CD4-positive, alpha-beta memory T cell (primary cell): Measurements from ENCODE around the gene UHRF1. TPM values are rescaled to one million over a fixed set of nuclear protein-coding genes. Genes with fewer than 3 reads are reported as not detected.
"Not testable (repeated sequence)": the region's sequence is repeated elsewhere in the genome, so short reads cannot be mapped to it uniquely, and the experiment has no call there.

Experiments used
- CTCF ChIA-PET: fragments of 350-600 bp; sonication (Branson Sonifier 250); formaldehyde crosslinking; loops from one replicate; lab custom pipeline; 2021; ENCODE audit warnings: inconsistent platforms; ENCODE audit not compliant: partially characterized antibody; lab: Charles Lee
- POLR2A ChIA-PET: fragments of 350-600 bp; sonication (Branson Sonifier 250); formaldehyde crosslinking; loops from one replicate; lab custom pipeline; 2021; ENCODE audit not compliant: partially characterized antibody; lab: Charles Lee
- DNase-seq, 5 donors: peaks; one replicate each; pipeline versions ENCODE4 v3.0.0 to v3.0.0-alpha.2; 2020 to 2022; ENCODE audit warnings: mixed read lengths in 1 of 5
- H3K27ac ChIP-seq: one replicate; pipeline ENCODE4 v1.7.0; 2013; ENCODE audit warnings: low read depth, low read length
- H3K27me3 ChIP-seq: 2 replicates; pipeline ENCODE4 v1.7.0; 2013; ENCODE audit warnings: mild to moderate bottlenecking, low read length, moderate library complexity; ENCODE audit not compliant: insufficient read depth
- H3K36me3 ChIP-seq: 2 replicates; pipeline ENCODE4 v1.7.0; 2013; ENCODE audit warnings: mild to moderate bottlenecking, low read length, moderate library complexity; ENCODE audit not compliant: insufficient read depth
- H3K4me1 ChIP-seq: 2 replicates; pipeline ENCODE4 v1.7.0; 2013; ENCODE audit warnings: mild to moderate bottlenecking, low read length, moderate library complexity; ENCODE audit not compliant: insufficient read depth
- H3K4me3 ChIP-seq, 2 donors: one replicate each; pipeline ENCODE4 v1.7.0; 2013; ENCODE audit warnings: low read length in 2 of 2, mild to moderate bottlenecking in 1 of 2
- H3K9me3 ChIP-seq, 2 donors: one replicate each; pipeline ENCODE4 v1.7.0; 2013; ENCODE audit warnings: low read length in 2 of 2, control low read depth in 1 of 2; ENCODE audit not compliant: control insufficient read depth in 1 of 2
- H3K27ac Mint-ChIP-seq, 7 donors: one replicate each; pipeline ENCODE4 v1.8.0; 2020 to 2021; ENCODE audit warnings: mixed read lengths in 7 of 7, mild to moderate bottlenecking in 6 of 7, inconsistent platforms in 3 of 7, moderate library complexity in 3 of 7
- H3K27me3 Mint-ChIP-seq, 2 donors: one replicate each; pipeline ENCODE4 v1.8.0; 2020 to 2021; ENCODE audit warnings: mixed read lengths in 2 of 2
- H3K36me3 Mint-ChIP-seq, 2 donors: one replicate each; pipeline ENCODE4 v1.8.0; 2020 to 2021; ENCODE audit warnings: mixed read lengths in 2 of 2, inconsistent platforms in 1 of 2, mild to moderate bottlenecking in 1 of 2
- H3K4me1 Mint-ChIP-seq, 4 donors: one replicate each; pipeline ENCODE4 v1.8.0; 2020 to 2021; ENCODE audit warnings: mixed read lengths in 4 of 4, mild to moderate bottlenecking in 1 of 4
- H3K4me3 Mint-ChIP-seq, 8 donors: one replicate each; pipeline ENCODE4 v1.8.0; 2020 to 2021; ENCODE audit warnings: mixed read lengths in 8 of 8, mild to moderate bottlenecking in 7 of 8, moderate library complexity in 6 of 8, inconsistent platforms in 3 of 8
- H3K9me3 Mint-ChIP-seq, 8 donors: one replicate each; pipeline ENCODE4 v1.8.0; 2020 to 2021; ENCODE audit warnings: mixed read lengths in 8 of 8, mild to moderate bottlenecking in 5 of 8, inconsistent platforms in 3 of 8, moderate library complexity in 1 of 8
- intact Hi-C: fragments of 100-400 bp; cut with micrococcal nuclease; formaldehyde crosslinking; loops from one replicate; pipeline ENCODE4 v1.15.1; 2023
- polyA plus RNA-seq, 2 donors: library from polyadenylated mRNA; unstranded; fragments of 300-500 nt; fragmentation: Illumina TruSeq; gene quantifications; one replicate each; pipeline ENCODE4 v1.2.3, GENCODE V29; 2021
- total RNA-seq, 2 experiments: library from RNA; stranded (reverse); gene quantifications; one replicate each; pipeline ENCODE4 v1.2.3, GENCODE V29; 2021

Gene UHRF1
- total and polyA plus RNA-seq, 4 experiments from 2014 or later, result 0.11 to 0.22 (median 0.15) TPM; not detected in 1

- H3K27me3 Mint-ChIP-seq, H3K27me3 ChIP-seq, H3K27ac Mint-ChIP-seq, H3K4me3 Mint-ChIP-seq, H3K36me3 Mint-ChIP-seq, H3K36me3 ChIP-seq, DNase-seq, H3K4me1 ChIP-seq, H3K27ac ChIP-seq, H3K4me3 ChIP-seq, H3K4me1 Mint-ChIP-seq, H3K9me3 ChIP-seq, intact Hi-C loops, H3K9me3 Mint-ChIP-seq, POLR2A ChIA-PET: not testable (repeated sequence)
- CTCF ChIA-PET, result interaction anchor here (0.7 kb wide), 1 partner anchor 29 kb away, joined by 4 read pairs; no protein-coding TSS in a partner anchor
Observed at GRCh38 chr19:4882874-4883273, 26.4 kb upstream of the UHRF1 start.

DNA sequence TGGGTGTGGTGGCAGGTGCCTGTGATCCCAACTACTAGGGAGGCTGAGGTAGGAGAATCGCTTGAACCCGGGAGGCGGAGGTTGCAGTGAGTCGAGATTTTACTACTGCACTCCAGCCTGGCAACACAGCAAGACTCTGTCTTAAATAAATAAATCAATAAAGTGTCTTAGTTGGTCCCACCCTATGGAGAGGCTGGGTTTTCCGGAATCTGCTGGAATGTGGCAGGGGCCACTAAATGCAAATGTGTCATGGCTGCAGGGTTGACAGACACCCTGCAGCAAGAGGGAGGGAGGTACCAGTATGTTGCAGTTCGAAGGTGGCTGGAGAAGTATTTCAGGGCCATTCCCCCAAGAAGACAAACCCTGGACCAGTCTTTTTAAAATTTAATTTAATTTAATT lies 24.3 kb upstream of the UHRF1 start:
- intact Hi-C loops, H3K4me3 ChIP-seq, H3K4me3 Mint-ChIP-seq, DNase-seq, H3K9me3 Mint-ChIP-seq, H3K36me3 ChIP-seq, H3K36me3 Mint-ChIP-seq, H3K4me1 ChIP-seq, H3K27me3 ChIP-seq, H3K27me3 Mint-ChIP-seq, H3K9me3 ChIP-seq, POLR2A ChIA-PET, CTCF ChIA-PET, H3K4me1 Mint-ChIP-seq, H3K27ac Mint-ChIP-seq, H3K27ac ChIP-seq: not testable (repeated sequence)

GRCh38 chr19:4887803-4888202 lies 21.5 kb upstream of the UHRF1 start:
- H3K4me3 Mint-ChIP-seq, intact Hi-C loops, H3K27me3 Mint-ChIP-seq, H3K4me3 ChIP-seq, H3K9me3 Mint-ChIP-seq, H3K36me3 ChIP-seq, H3K27ac ChIP-seq, CTCF ChIA-PET, H3K27me3 ChIP-seq, H3K9me3 ChIP-seq, POLR2A ChIA-PET, H3K4me1 ChIP-seq, H3K36me3 Mint-ChIP-seq, H3K4me1 Mint-ChIP-seq, DNase-seq, H3K27ac Mint-ChIP-seq: not testable (repeated sequence)

- H3K27ac ChIP-seq, result no peak overlapping the region
- no peaks in the 10 kb centered on the region for H3K9me3 ChIP-seq
- Mint-ChIP-seq H3K36me3 (no peaks in the 10 kb centered on the region), H3K4me3 (no peak overlapping the region), H3K27me3 (no peaks in the 10 kb centered on the region), H3K4me1 (no peaks in the 10 kb centered on the region), H3K27ac (no peak overlapping the region), H3K9me3 (no peaks in the 10 kb centered on the region)
- ChIA-PET CTCF (interaction anchor here (0.7 kb wide), 1 partner anchor 25 kb away, joined by 5 read pairs; no protein-coding TSS in a partner anchor), POLR2A (no interaction called here)
- no peak for DNase-seq
- H3K4me1 ChIP-seq, result no peaks in the 10 kb centered on the region
- H3K4me3 ChIP-seq, result no peak overlapping the region
- no peaks in the 10 kb centered on the region for H3K36me3 ChIP-seq
- intact Hi-C loops, result no loop called here
- H3K27me3 ChIP-seq, result no peaks in the 10 kb centered on the region
Observed at GRCh38 chr19:4889034-4889815, 20.1 kb upstream of the UHRF1 start.

- Mint-ChIP-seq H3K4me3 (no peak overlapping the region), H3K36me3 (no peaks in the 10 kb centered on the region), H3K4me1 (no peaks in the 10 kb centered on the region), H3K27ac (no peak overlapping the region), H3K9me3 (no peaks in the 10 kb centered on the region), H3K27me3 (no peaks in the 10 kb centered on the region)
- CTCF ChIA-PET, result no interaction called here
- H3K36me3 ChIP-seq, result no peaks in the 10 kb centered on the region
- H3K9me3 ChIP-seq, result no peaks in the 10 kb centered on the region
- no peak overlapping the region for H3K27ac ChIP-seq
- POLR2A ChIA-PET, result interaction anchor here (0.5 kb wide), 1 partner anchor 14 kb away, joined by 3 read pairs; no protein-coding TSS in a partner anchor
- no peak for DNase-seq
- intact Hi-C loops, result no loop called here
- no peak overlapping the region for H3K4me3 ChIP-seq
- H3K4me1 ChIP-seq, result no peaks in the 10 kb centered on the region
- no peaks in the 10 kb centered on the region for H3K27me3 ChIP-seq
Observed at GRCh38 chr19:4891066-4891465, 18.2 kb upstream of the UHRF1 start.

GRCh38 chr19:4892962-4893361 lies 16.3 kb upstream of the UHRF1 start:
- H3K9me3 Mint-ChIP-seq, POLR2A ChIA-PET, intact Hi-C loops, H3K4me1 ChIP-seq, H3K4me1 Mint-ChIP-seq, H3K36me3 ChIP-seq, DNase-seq, H3K4me3 Mint-ChIP-seq, H3K27me3 ChIP-seq, H3K27ac ChIP-seq, H3K27ac Mint-ChIP-seq, H3K9me3 ChIP-seq, H3K4me3 ChIP-seq, CTCF ChIA-PET, H3K36me3 Mint-ChIP-seq, H3K27me3 Mint-ChIP-seq: not testable (repeated sequence)

GRCh38 chr19:4896372-4896771 lies 12.9 kb upstream of the UHRF1 start:
- intact Hi-C loops, result no loop called here
- H3K4me1 Mint-ChIP-seq, result peaks cover 0 to 2% (median 0%) of the 10 kb centered on the region in 4 donors
- peak overlapping the region in 2 of 7 donors; percentile 9 to 51 for H3K27ac Mint-ChIP-seq
- Histone ChIP-seq H3K27me3 (no peaks in the 10 kb centered on the region), H3K4me1 (no peaks in the 10 kb centered on the region), H3K4me3 (no peak overlapping the region), H3K36me3 (no peaks in the 10 kb centered on the region), H3K27ac (no peak overlapping the region), H3K9me3 (no peaks in the 10 kb centered on the region)
- ChIA-PET CTCF (no interaction called here), POLR2A (no interaction called here)
- no peak overlapping the region for H3K4me3 Mint-ChIP-seq
- H3K36me3 Mint-ChIP-seq, result no peaks in the 10 kb centered on the region
- H3K27me3 Mint-ChIP-seq, result no peaks in the 10 kb centered on the region
- no peak for DNase-seq
- no peaks in the 10 kb centered on the region for H3K9me3 Mint-ChIP-seq
